ENCODE measurements around the gene KCNE3. TPM values are rescaled to one million over a fixed set of nuclear protein-coding genes. Genes with fewer than 3 reads are reported as not detected.

KCNE3 gene
- total RNA-seq, 1 experiment from 2014 or later = 0.52 TPM

DNA sequence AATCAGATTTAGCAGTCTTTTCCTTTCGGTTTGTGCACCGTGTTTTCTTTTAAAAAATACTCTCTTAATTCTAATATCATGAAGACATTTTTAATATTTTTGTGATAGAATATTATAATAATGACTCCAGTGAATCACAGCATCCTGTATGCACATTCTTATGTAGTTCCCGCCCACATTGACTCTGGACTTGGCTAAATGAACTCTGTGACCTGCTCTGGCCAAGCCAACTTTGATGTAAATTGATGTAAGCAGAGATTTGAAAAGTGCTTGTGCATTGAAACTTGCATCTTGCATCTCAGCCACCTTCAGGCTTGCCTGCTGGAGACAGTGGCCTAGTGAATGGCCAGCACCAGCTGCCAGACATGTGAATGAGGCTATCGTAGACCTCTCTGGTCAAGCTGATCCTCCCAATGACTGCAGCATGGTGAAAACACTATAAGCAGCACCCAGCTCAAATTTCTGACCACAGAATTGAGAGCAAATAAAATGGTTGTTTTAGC is 39.9 kb downstream of the KCNE3 start:
- DNase-seq = no peak

DNA sequence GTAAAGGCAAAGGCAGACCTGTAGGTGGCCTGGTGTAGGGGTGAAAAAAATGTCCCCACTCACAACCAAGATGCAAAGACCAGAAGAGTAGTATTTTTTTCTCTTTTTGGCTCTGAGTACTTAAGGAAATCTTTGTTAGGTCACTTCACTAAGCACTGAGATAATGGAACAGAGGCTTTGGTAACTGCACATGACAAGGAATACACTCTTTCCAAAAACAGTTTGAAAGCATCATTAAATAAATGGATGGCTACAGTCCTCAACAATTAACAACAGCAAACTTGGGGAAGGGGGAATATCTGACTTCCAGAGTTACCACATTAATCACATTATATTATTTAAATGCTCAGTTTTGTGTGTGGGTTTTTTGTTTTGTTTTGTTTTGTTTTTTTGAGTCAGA is 42.2 kb downstream of the KCNE3 start:
- CTCF ChIA-PET = no interaction called here

More for the DNA sequence above, 39.9 kb downstream of the KCNE3 start:
- intact Hi-C loops (cut with micrococcal nuclease; ENCODE audit: unreplicated experiment) = no loop called here
- Histone ChIP-seq H3K9me2 (ENCODE audit: insufficient read depth) (no peaks in the 10 kb centered on the region), H2AFZ (no peak overlapping the region), H3K27ac (no peak overlapping the region), H3K4me1 (replicated peaks; ENCODE audit: insufficient read depth) (no peaks in the 10 kb centered on the region), H3F3A (ENCODE audit: insufficient read depth, low read depth) (no peaks in the 10 kb centered on the region; the same call in 1 of the 2 replicates), H4K20me1 (ENCODE audit: insufficient read depth) (no peaks in the 10 kb centered on the region), H3K36me3 (ENCODE audit: low read depth) (no peaks in the 10 kb centered on the region), H3K27me3 (ENCODE audit: insufficient read depth, low read depth) (no peaks in the 10 kb centered on the region), H3K79me2 (ENCODE audit: low read depth) (no peaks in the 10 kb centered on the region), H3K9me3 (ENCODE audit: insufficient read depth, low read depth) (no peaks in the 10 kb centered on the region; the same call in 1 of the 2 replicates), H3K4me3 (no peak overlapping the region), H3K4me2 (no peak overlapping the region)
- no peak for TF ChIP-seq EZH2 (IDR thresholded peaks at IDR 0.05; ENCODE audit: low read depth)
- TF ChIP-seq, protein P1, sequence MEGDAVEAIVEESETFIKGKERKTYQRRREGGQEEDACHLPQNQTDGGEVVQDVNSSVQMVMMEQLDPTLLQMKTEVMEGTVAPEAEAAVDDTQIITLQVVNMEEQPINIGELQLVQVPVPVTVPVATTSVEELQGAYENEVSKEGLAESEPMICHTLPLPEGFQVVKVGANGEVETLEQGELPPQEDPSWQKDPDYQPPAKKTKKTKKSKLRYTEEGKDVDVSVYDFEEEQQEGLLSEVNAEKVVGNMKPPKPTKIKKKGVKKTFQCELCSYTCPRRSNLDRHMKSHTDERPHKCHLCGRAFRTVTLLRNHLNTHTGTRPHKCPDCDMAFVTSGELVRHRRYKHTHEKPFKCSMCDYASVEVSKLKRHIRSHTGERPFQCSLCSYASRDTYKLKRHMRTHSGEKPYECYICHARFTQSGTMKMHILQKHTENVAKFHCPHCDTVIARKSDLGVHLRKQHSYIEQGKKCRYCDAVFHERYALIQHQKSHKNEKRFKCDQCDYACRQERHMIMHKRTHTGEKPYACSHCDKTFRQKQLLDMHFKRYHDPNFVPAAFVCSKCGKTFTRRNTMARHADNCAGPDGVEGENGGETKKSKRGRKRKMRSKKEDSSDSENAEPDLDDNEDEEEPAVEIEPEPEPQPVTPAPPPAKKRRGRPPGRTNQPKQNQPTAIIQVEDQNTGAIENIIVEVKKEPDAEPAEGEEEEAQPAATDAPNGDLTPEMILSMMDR (conservative IDR thresholded peaks at IDR 0.05) = no peak
- BruUV-seq (replicated peaks) = no TSS peak
- POLR2A ChIA-PET (ENCODE audit: unreplicated experiment) = no interaction called here
- CTCF ChIA-PET = no interaction called here

DNA sequence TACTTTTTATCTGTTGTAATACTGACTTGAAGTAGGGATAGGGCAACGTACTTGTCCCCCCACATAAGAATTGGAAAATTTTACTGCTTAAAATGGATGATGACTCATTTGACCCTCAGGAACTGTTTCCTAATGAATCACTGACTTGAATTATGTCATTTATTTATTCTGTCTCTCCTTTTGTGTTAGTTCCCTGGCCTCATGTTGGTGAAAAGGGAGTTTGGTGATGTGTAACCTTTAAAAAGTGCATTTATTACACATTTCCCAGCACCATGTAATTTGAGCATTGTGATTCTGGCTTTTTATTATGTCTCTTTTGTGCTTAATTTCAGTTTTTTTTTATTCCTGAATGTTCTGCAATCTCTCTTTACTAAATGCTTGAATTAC is 48.8 kb downstream of the KCNE3 start:
- H3K27me3 ChIP-seq (ENCODE audit: insufficient read depth, low read depth) = no peaks in the 10 kb centered on the region
- H3K9me2 ChIP-seq (ENCODE audit: insufficient read depth) = no peaks in the 10 kb centered on the region
- intact Hi-C loops (cut with micrococcal nuclease; ENCODE audit: unreplicated experiment) = no loop called here
- ChIA-PET POLR2A (ENCODE audit: unreplicated experiment) (no interaction called here), CTCF (no interaction called here)
- H4K20me1 ChIP-seq (ENCODE audit: insufficient read depth) = no peaks in the 10 kb centered on the region
- no peaks in the 10 kb centered on the region for H3K9me3 ChIP-seq (ENCODE audit: insufficient read depth, low read depth)
- H2AFZ ChIP-seq = no peak overlapping the region
- H3K4me2 ChIP-seq = peak overlapping the region; percentile 51
- no peaks in the 10 kb centered on the region for H3K79me2 ChIP-seq (ENCODE audit: low read depth)
- no peak for TF ChIP-seq EZH2 (IDR thresholded peaks at IDR 0.05; ENCODE audit: low read depth)
- TF ChIP-seq, protein P1 (conservative IDR thresholded peaks at IDR 0.05) = no peak
- H3K36me3 ChIP-seq (ENCODE audit: low read depth) = no peaks in the 10 kb centered on the region
- H3K27ac ChIP-seq = peak overlapping the region; percentile 60
- no peak overlapping the region for H3K4me3 ChIP-seq
- DNase-seq = peak in 1 of 2 experiments; percentile 77
- peaks cover 25% of the 10 kb centered on the region for H3F3A ChIP-seq (ENCODE audit: insufficient read depth, low read depth)
- peaks cover 44% of the 10 kb centered on the region for H3K4me1 ChIP-seq (replicated peaks; ENCODE audit: insufficient read depth)
- BruUV-seq (replicated peaks) = no TSS peak

More for the DNA sequence above, 42.2 kb downstream of the KCNE3 start:
- H3K27ac ChIP-seq = no peak overlapping the region
- no peaks in the 10 kb centered on the region for H3K9me2 ChIP-seq (ENCODE audit: insufficient read depth)
- H3F3A ChIP-seq (ENCODE audit: insufficient read depth, low read depth) = no peaks in the 10 kb centered on the region; the same call in 1 of the 2 replicates
- no TSS peak for BruUV-seq (replicated peaks)
- no peaks in the 10 kb centered on the region for H3K79me2 ChIP-seq (ENCODE audit: low read depth)
- no peaks in the 10 kb centered on the region for H3K36me3 ChIP-seq (ENCODE audit: low read depth)
- no peaks in the 10 kb centered on the region for H4K20me1 ChIP-seq (ENCODE audit: insufficient read depth)
- POLR2A ChIA-PET (ENCODE audit: unreplicated experiment) = no interaction called here
- no peaks in the 10 kb centered on the region; the same call in 1 of the 2 replicates for H3K9me3 ChIP-seq (ENCODE audit: insufficient read depth, low read depth)
- intact Hi-C loops (cut with micrococcal nuclease; ENCODE audit: unreplicated experiment) = no loop called here
- H3K27me3 ChIP-seq (ENCODE audit: insufficient read depth, low read depth) = no peaks in the 10 kb centered on the region
- no peak for TF ChIP-seq EZH2 (IDR thresholded peaks at IDR 0.05; ENCODE audit: low read depth)
- TF ChIP-seq, protein P1 (conservative IDR thresholded peaks at IDR 0.05) = no peak
- H2AFZ ChIP-seq = no peak overlapping the region
- H3K4me1 ChIP-seq (replicated peaks; ENCODE audit: insufficient read depth) = no peaks in the 10 kb centered on the region
- no peak overlapping the region for H3K4me2 ChIP-seq
- no peak for DNase-seq
- H3K4me3 ChIP-seq = no peak overlapping the region
